GM18505 (cell line): ENCODE data around the gene SH2D3A.
"Not testable (repeated sequence)": the region's sequence is repeated elsewhere in the genome, so short reads cannot be mapped to it uniquely, and the experiment has no call there.

ENCODE experiments used
- ATAC-seq: cut with Tn5 transposase; IDR thresholded peaks from one replicate; pipeline ENCODE4 v1.9.1; 2021; ENCODE audit not compliant: unreplicated experiment
- POLR2A ChIP-seq: IDR thresholded peaks from 4 replicates; pipeline ENCODE4 v1.6.1; 2011; ENCODE audit warnings: borderline replicate concordance; ENCODE audit not compliant: insufficient read depth, insufficient read length; ENCODE audit errors: extremely low read depth

SH2D3A gene

DNA sequence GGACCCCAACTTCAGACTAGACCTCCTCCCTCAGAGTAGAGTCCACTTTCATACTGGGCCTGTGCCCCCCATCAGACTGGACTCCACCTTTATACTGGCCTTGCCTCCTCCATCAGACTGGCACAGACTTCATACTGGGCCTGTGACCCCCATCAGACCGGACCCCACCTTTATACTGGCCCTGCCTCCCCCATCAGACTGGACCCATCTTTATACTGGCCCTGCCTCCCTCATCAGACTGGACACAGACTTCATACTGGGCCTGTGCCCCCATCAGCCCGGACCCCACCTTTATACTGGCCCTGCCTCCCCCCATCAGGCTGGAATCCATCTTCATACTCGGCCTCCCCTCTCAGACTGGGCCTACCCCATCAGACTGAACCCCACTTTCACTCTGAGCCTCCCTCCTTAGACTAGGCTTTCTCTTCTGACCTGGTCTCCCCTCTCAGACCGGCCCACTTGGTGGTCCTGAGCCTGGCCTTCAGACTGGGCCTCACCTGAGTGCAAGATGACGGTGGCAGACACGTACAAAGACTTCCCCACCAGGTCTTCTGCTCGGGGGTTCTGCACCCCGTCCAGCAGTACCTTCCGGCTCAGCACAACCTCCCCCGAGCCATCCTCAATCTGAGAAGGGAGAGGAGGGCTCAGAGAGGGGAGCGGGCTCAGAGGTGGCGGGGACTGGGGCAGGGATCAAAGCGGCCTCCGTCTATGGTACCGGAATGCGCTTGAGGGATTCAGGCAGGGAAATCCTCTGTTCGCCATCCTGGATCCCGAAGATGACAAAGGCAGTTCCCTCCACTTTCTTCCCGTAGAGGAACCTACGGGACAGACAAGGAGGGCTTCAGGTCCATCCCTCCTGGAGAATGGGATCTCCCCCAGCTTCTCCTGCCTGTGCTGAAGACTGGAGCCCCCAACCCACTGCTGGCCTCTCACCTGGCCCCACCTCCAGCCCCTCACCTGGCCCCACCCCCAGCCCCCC is 54.3 kb downstream of the SH2D3A start:
- TF ChIP-seq POLR2A = no peak

DNA sequence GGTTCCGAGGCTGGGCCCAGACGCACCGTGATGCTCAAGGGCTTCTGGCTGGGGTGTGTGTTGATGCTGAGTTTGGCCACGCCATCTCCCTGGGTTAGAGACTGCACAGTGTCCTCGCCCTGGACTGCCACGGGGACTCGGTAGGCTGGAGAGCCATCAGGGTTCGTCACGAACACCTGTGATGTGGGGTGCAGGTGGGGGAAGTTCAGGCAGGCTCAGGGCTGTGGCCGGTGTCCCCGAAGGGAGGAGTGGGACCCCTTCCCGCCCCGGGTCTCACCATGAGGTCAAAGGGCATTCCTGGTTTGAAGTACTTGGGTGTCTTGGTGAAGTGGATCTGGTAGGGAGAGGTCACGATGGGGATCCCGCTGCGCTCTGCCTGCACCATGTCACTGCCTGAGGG is 55.0 kb downstream of the SH2D3A start:
- no peak for TF ChIP-seq POLR2A

More for the DNA sequence above, 54.3 kb downstream of the SH2D3A start:
- ATAC-seq = no peak

DNA sequence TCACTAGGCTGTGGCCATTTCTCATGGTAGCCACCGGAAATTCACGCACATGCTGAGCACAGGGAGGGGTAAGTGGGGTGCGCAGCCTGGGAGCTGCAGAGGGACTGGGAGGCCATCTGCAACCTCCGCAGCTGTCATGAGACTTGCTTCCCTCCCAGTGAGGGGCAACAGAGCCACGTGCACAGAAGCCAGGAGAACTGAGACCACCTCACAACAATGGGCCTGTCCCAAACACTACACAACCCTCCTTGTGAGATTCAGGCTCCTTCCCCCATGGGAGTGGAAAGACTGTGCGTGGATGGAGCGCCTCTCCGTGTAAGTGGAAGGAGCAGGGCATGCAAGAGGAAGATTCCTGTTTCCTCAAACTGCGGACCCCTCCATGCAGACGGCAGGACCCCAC is 55.6 kb downstream of the SH2D3A start:
- TF ChIP-seq POLR2A = no peak
- ATAC-seq = no peak

More for the DNA sequence above, 55.0 kb downstream of the SH2D3A start:
- no peak for ATAC-seq

DNA sequence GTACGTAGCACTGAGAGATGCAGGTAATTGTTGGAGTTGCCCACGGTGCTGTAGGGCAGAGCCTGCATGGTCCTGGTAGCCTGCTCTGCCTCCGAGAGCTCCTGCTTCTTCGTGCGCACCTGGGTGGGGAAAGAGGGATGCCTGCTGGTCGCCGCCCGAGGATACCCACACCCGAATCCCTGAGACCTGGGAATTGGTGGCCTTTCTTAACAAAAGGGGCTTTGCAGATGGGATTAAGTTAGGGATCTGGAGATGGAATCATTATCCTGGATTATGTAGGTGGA is 56.2 kb downstream of the SH2D3A start:
- no peak for TF ChIP-seq POLR2A
- no peak for ATAC-seq

DNA sequence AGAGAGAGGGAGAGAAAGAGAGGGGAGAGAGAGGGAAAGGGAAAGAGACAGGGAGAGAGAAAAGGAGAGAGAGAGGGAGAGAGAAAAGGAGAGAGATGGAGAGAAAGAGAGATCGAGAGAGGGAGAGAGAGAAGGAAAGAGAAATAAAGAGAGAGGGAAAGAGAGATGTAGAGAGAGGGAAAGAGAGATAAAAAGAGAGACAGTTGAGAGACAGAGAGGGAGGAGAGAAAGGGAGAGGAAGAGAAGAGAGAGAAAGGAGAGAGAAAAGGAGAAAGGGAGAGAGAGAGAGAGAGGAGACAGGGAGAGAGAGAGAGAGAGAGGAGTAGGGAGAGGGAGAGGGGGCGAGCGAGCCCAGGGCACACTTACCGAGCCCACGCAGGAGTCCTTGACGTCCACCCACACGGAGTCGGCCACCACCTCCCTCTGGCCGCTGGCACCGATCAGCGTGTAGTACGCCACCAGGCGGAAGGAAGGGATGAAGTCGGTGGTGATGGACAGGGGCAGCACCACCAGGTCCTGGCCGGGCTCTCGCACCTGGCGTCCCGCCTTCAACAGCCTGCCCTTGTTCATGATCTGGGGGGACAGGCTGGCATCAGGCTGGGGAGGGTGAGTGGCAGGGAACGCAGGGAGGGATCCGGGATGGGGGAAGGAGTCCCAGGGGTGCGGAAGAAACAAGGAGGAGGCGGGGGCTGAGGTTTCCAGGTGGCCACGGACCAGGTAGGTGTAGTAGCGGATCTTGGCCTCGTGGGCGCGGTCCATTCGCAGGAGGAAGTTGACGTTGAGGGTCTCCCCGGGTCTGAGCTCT is 56.8 kb downstream of the SH2D3A start:
- no peak for ATAC-seq
- no peak for TF ChIP-seq POLR2A

DNA sequence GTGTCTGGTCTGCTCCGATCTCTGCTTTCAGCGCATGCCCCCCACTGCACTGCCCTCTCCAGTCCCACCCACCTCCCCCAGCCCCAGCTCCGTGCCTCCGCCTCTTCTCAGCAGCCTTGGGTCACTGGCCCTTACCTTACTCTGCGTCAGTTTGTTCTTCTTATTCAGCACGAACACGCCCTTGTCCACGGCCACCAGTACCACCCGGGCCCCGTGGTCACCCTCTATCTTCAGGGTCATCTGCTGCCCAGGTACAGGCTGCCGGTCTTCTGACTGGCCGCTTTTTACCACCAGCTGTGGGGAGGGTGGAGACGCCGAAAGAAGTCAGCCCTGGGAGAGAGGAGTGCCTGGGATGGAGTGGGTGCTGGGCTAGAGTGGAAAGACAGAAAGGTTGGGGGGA is 57.7 kb downstream of the SH2D3A start:
- no peak for ATAC-seq
- no peak for TF ChIP-seq POLR2A

DNA sequence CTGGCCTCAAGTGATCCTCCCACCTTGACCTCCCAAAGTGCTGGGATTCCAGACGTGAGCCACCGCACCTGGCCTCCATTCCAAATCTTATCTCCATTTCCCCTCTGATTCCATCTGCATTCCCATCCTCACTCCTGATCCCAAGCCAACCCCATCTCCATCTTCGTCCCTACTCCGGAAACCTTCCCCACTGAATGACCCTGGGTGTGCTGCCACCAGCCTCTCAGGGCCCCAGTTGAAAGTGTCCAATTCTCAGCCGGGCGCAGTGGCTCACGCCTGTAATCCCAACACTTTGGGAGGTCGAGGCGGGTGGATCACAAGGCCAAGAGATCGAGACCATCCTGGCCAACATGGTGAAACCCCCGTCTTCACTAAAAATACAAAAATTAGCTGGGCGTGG is 58.3 kb downstream of the SH2D3A start:
- not testable (repeated sequence) for ATAC-seq

DNA sequence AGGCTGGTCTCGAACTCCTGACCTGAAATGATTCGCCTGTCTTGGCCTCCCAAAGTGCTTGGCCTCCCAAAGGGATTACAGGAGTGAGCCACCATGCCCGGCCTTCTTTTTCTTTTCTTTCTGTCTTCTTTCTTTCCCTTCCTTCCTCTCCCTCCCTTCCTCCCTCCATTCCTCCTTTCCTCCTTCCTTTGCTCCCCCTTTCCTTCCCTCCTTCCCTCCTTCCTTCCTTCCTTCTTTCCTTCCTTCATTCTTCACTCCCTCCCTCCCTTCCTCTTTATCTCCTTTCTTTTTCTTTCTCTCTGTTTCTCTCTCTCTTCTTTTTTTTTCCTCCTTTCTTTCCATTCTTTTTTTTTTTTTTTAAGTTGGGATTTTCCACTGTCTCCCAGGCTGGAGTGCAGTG is 58.9 kb downstream of the SH2D3A start:
- ATAC-seq = no peak

DNA sequence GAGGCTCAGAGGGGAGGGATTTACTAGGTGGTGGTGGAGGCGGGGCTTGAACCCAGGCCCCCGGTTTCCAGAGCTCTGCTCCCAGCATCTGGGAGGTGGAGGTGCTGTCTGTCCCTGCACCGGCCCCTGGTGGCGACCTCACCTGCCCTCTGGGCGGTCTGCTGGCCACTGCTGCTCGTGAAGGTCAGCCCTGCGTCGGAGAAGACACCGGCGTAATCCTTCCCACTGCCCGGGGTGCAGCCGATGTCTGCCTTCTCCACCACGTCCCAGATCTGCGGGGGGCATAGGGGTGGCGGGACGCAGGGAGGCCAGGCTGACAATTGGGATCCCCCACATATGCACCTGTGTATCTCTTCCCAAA is 59.6 kb downstream of the SH2D3A start:
- no peak for ATAC-seq

More for the DNA sequence above, 58.9 kb downstream of the SH2D3A start:
- no peak for TF ChIP-seq POLR2A

DNA sequence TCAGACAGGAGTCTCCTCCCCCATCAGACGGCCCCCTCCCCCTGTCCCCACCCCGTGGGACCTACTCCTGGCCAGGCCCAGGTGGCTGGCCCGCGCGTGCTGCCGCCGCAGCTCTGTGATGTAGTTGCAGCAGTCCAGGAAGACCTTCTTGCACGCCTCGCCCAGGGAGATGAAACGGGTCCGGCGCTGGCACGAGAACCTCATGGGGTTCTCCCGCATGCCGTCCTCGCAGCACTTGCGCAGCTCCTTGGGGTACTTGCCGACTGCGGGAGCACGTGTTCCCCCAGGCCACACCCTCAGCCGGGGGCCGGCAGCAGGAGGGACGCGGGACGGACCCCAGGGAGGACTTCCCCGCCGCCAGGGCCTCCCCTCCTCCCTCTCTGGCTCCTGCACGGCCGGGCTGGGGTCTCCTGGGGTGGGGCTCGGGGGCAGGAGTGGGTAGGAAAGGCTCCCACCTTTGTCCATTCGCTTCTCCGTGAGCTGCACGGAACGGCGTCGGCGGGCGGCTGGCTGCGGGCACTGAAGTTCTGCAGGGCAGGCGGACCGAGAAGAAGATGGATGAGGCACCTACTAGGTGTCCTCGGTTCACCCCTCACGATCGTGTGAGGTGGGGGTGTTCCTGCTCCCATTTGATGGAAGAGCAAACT is 60.1 kb downstream of the SH2D3A start:
- TF ChIP-seq POLR2A = no peak
- no peak for ATAC-seq

More for the DNA sequence above, 59.6 kb downstream of the SH2D3A start:
- no peak for TF ChIP-seq POLR2A

DNA sequence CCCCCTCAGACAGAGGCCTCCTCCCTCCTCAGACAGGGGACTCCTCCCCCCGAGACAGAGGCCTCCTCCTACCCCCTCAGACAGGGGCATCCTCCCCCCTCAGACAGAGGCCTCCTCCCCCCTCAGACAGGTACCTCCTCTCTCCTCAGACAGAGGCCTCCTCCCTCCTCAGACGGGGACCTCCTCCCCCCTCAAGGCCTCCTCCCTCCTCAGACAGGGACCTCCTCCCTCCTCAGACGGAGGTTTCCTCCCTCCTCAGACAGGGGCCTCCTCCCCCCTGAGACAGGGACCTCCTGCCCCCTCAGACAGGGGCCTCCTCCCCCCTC is 60.6 kb downstream of the SH2D3A start:
- TF ChIP-seq POLR2A = no peak
- no peak for ATAC-seq

DNA sequence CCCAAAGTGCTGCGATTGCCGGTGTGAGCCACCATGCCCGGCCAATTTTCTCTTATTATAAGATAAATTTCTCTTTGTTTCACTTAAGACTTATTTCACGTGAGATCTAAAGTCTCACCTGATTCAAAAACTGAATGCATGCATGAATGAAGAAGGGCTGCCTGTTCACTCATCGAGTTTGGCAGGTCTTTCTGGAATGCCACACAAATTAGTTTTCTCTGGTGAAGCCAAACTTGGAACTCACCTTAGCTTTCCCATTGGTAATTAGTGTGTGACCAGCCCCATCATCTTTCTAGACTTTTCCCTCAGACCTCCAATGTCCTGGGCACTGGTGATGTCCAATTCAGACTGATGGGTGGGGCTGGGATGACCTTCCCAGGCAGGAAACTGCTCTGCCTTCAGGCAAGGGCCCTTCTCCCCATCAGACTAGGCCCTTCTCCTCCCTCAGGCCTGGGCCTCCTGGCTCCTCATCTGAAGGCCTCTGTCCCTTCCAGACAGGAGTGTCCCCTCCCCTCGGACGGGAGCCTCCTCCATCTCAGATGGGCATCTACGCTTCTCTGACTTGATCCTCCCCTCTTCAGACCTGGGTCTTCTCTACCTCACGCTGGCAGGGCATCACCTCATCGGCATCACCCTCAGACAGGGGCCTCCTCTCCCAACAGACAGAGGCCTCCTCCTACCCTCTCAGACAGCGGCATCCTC is 61.2 kb downstream of the SH2D3A start:
- TF ChIP-seq POLR2A = no peak
- no peak for ATAC-seq
